Omental fat pad (tissue), 4 donors: ENCODE results near the gene RAB40C. TPM values are rescaled to one million over a fixed set of nuclear protein-coding genes. Genes with fewer than 3 reads are reported as not detected.

Experiments used
- ATAC-seq: fragments of 150-250 bp; one replicate; pipeline ENCODE4 v1.9.1; 2016; ENCODE audit warnings: mild to moderate bottlenecking, moderate library complexity; ENCODE audit not compliant: low FRiP score
- DNase-seq: peaks from one replicate; pipeline ENCODE4 v3.0.0-alpha.2; 2019; ENCODE audit warnings: low spot score
- total RNA-seq, 4 donors: library from RNA; depleted of rRNA; stranded (reverse); fragments of >200 nt; gene quantifications; one replicate each; pipeline ENCODE4 v1.1.0, GENCODE V29; 2016
- TF ChIP-seq, protein P1 (sequence below), 3 donors: fragments of 450-650 bp; IDR thresholded peaks; one replicate each; pipeline ENCODE4 v1.5.1; 2016 to 2017; ENCODE audit warnings: antibody characterized with exemption in 3 of 3, mild to moderate bottlenecking in 3 of 3, moderate library complexity in 2 of 3

RAB40C gene
- total RNA-seq, 4 donors from 2014 or later: 11.6 to 20.6 (median 14.8) TPM

DNA sequence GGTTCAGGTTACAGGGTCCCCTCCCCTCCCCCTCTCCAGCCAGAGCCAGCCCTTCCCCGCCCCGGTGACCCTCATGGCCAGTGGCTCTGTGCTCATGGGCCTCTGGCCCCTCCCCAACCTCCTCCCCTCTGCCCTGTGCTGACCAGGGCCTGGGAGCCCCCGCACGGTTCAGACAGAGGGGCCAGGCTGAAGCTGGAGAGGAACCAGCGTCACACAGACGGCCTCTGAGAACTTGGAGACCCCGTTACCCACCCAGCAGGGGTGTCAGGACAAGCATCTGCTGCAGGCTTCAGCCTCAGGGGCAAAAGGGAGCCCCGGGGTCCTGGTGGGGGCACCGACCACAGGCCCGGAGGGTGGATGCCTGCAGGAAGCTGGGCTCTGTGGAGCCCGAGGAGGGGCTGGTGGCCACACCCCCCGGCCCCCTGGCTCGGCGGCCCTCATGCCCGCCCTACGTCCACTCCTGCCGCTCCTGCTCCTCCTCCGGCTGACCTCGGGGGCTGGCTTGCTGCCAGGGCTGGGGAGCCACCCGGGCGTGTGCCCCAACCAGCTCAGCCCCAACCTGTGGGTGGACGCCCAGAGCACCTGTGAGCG is 41.0 kb downstream of the RAB40C start, which contains the start of gene WFIKKN1:
Gene WFIKKN1 (plus strand): TSS at position 171 of the 591 bp plus-strand sequence. CDS start 269 bp downstream, at position 440.
- TF ChIP-seq, protein P1, sequence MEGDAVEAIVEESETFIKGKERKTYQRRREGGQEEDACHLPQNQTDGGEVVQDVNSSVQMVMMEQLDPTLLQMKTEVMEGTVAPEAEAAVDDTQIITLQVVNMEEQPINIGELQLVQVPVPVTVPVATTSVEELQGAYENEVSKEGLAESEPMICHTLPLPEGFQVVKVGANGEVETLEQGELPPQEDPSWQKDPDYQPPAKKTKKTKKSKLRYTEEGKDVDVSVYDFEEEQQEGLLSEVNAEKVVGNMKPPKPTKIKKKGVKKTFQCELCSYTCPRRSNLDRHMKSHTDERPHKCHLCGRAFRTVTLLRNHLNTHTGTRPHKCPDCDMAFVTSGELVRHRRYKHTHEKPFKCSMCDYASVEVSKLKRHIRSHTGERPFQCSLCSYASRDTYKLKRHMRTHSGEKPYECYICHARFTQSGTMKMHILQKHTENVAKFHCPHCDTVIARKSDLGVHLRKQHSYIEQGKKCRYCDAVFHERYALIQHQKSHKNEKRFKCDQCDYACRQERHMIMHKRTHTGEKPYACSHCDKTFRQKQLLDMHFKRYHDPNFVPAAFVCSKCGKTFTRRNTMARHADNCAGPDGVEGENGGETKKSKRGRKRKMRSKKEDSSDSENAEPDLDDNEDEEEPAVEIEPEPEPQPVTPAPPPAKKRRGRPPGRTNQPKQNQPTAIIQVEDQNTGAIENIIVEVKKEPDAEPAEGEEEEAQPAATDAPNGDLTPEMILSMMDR (IDR thresholded peaks at IDR 0.05): no peak
- no peak for DNase-seq
- ATAC-seq: no peak

DNA sequence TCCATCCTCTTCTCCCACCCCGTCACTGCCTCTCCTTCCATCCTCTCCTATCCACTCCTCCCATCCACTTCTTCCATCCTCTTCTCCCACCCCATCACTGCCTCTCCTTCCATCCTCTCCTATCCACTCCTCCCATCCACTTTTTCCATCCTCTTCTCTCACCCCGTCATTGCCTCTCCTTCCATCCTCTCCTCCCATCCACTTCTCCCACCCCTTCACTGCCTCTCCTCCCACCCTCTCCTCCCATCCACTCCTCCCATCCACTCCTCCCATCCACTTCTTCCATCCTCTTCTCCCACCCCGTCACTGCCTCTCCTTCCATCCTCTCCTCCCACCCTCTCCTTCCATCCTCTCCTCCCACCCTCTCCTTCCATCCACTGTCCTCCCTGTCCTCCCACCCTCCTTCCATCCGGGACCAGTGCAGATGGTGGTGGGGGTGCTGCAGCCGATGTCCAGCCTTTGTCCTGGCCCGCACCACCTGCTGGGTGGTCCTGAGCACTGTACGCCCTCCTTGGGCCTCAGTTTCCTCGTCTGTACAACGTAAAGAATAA is 42.0 kb downstream of the RAB40C start:
- DNase-seq: no peak
- TF ChIP-seq, protein P1 (IDR thresholded peaks at IDR 0.05): no peak
- ATAC-seq: no peak

DNA sequence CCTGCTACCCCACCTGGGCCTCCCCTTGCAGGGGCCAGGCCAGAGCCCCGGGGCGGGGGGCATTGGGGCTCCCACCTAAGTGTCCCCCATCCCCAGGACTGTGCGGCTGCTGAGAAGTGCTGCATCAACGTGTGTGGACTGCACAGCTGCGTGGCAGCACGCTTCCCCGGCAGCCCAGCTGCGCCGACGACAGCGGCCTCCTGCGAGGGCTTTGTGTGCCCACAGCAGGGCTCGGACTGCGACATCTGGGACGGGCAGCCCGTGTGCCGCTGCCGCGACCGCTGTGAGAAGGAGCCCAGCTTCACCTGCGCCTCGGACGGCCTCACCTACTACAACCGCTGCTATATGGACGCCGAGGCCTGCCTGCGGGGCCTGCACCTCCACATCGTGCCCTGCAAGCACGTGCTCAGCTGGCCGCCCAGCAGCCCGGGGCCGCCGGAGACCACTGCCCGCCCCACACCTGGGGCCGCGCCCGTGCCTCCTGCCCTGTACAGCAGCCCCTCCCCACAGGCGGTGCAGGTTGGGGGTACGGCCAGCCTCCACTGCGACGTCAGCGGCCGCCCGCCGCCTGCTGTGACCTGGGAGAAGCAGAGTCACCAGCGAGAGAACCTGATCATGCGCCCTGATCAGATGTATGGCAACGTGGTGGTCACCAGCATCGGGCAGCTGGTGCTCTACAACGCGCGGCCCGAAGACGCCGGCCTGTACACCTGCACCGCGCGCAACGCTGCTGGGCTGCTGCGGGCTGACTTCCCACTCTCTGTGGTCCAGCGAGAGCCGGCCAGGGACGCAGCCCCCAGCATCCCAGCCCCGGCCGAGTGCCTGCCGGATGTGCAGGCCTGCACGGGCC is 42.8 kb downstream of the RAB40C start:
- TF ChIP-seq, protein P1 (IDR thresholded peaks at IDR 0.05): no peak
- ATAC-seq: no peak
- no peak for DNase-seq

DNA sequence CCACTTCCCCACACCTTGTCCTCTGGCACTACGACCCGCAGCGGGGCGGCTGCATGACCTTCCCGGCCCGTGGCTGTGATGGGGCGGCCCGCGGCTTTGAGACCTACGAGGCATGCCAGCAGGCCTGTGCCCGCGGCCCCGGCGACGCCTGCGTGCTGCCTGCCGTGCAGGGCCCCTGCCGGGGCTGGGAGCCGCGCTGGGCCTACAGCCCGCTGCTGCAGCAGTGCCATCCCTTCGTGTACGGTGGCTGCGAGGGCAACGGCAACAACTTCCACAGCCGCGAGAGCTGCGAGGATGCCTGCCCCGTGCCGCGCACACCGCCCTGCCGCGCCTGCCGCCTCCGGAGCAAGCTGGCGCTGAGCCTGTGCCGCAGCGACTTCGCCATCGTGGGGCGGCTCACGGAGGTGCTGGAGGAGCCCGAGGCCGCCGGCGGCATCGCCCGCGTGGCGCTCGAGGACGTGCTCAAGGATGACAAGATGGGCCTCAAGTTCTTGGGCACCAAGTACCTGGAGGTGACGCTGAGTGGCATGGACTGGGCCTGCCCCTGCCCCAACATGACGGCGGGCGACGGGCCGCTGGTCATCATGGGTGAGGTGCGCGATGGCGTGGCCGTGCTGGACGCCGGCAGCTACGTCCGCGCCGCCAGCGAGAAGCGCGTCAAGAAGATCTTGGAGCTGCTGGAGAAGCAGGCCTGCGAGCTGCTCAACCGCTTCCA is 43.6 kb downstream of the RAB40C start:
- ATAC-seq: no peak
- TF ChIP-seq, protein P1 (IDR thresholded peaks at IDR 0.05): no peak
- DNase-seq: no peak

DNA sequence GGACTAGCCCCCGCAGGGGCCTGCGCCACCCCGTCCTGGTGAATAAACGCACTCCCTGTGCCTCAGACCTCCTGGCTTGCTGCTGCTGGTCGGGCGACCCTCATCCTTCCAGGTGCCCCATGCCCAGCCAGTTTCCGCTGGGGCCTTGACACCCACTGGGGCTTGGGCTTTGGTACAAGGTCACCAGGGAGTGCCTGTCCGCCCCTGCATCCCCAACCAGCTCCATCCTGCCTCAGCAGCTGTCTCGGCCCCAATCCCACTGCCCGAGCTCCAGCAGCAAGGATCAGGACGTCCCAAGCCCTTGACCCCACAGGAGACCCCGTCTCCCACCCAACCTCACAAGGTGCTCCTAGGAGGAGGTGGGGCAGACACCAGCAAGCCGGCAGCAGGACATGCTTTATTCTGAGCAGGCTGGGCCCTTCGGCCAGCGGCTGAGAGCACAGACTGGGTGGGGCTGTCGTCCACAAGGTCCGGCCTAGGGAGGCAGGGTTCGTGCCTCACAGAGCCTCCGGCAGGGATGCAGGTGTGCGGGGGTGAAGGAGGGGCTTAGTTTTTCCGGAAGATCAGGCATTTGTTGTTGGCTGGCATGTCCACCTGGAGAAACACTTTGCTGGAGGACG is 44.3 kb downstream of the RAB40C start:
- ATAC-seq: no peak
- TF ChIP-seq, protein P1 (IDR thresholded peaks at IDR 0.05): no peak

DNA sequence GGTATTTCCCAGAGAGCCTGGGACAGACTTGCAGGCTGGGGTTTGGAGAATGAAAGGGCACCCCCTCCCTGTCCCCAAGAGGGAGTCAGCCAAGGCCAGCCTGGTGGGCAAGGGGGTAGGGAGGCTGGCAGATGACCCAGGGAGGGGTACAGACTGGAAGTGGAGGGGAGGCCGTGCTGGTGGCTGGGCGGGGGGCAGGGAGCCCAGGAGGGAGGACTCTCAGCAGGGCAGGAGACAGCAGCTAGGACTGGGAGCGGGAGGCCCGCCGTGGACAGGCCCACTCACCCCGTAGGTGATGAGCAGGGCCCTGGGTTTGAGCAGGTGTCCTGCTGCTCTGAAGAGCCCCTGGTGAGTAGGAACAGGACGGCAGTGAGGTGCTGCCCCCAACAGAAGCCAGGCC is 45.1 kb downstream of the RAB40C start:
- ATAC-seq (no peak), DNase-seq (no peak)
- TF ChIP-seq, protein P1 (IDR thresholded peaks at IDR 0.05): no peak

More for the DNA sequence above, 44.3 kb downstream of the RAB40C start:
- DNase-seq: no peak
